PFSK-1 (cell line): ENCODE results near the gene THAP11.

ENCODE experiments used
- POLR2AphosphoS5 ChIP-seq: IDR thresholded peaks from 2 replicates; pipeline ENCODE4 v1.6.1; 2012; ENCODE audit warnings: low read depth, mild to moderate bottlenecking, control low read depth, low read length, moderate library complexity
- SIN3A ChIP-seq: IDR thresholded peaks from 2 replicates; pipeline ENCODE4 v1.6.1; 2012; ENCODE audit warnings: mild to moderate bottlenecking, low read length, moderate library complexity, borderline replicate concordance; ENCODE audit not compliant: insufficient read depth
- TAF1 ChIP-seq: IDR thresholded peaks from 2 replicates; pipeline ENCODE4 v1.6.1; 2012; ENCODE audit warnings: low read length, control low read depth, borderline replicate concordance; ENCODE audit not compliant: insufficient read depth
- TF ChIP-seq, protein P1 (sequence below), 2 experiments: IDR thresholded peaks; 2 replicates each; pipeline versions ENCODE4 v1.6.1 to v1.8.0; 2011 to 2012; ENCODE audit warnings: low read depth in 2 of 2, low read length in 2 of 2, control low read depth in 1 of 2, inconsistent platforms in 1 of 2, mild to moderate bottlenecking in 1 of 2, moderate library complexity in 1 of 2; ENCODE audit not compliant: insufficient read depth in 1 of 2

DNA sequence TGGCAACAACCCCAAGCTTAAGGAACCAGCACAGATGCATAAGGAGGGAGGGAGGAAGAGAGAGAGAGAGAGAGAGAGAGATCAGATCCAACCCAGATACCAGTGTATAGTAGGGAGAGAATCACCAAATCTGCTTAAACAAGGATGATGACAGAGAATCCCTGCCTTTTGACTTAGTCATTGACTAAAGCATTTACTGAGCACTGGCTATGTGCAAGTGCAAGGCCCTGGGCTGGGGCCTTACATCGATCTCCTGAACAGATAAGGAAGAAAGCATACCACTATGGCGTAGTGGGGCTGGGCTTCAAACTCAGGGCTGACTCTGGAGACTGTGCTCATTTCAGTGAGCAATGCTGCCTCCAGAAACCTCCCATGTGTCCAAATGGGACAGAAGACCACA, 19.6 kb upstream of the THAP11 start:
- TF ChIP-seq SIN3A (no peak), POLR2AphosphoS5 (no peak), TAF1 (no peak)
- TF ChIP-seq, protein P1, sequence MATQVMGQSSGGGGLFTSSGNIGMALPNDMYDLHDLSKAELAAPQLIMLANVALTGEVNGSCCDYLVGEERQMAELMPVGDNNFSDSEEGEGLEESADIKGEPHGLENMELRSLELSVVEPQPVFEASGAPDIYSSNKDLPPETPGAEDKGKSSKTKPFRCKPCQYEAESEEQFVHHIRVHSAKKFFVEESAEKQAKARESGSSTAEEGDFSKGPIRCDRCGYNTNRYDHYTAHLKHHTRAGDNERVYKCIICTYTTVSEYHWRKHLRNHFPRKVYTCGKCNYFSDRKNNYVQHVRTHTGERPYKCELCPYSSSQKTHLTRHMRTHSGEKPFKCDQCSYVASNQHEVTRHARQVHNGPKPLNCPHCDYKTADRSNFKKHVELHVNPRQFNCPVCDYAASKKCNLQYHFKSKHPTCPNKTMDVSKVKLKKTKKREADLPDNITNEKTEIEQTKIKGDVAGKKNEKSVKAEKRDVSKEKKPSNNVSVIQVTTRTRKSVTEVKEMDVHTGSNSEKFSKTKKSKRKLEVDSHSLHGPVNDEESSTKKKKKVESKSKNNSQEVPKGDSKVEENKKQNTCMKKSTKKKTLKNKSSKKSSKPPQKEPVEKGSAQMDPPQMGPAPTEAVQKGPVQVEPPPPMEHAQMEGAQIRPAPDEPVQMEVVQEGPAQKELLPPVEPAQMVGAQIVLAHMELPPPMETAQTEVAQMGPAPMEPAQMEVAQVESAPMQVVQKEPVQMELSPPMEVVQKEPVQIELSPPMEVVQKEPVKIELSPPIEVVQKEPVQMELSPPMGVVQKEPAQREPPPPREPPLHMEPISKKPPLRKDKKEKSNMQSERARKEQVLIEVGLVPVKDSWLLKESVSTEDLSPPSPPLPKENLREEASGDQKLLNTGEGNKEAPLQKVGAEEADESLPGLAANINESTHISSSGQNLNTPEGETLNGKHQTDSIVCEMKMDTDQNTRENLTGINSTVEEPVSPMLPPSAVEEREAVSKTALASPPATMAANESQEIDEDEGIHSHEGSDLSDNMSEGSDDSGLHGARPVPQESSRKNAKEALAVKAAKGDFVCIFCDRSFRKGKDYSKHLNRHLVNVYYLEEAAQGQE (IDR thresholded peaks at IDR 0.05; ENCODE audit: insufficient read depth in 1 of 2, low read depth in 2 of 2, low read length in 2 of 2) = no peak
